Mucosa of descending colon (tissue), 3 donors: ENCODE measurements around the gene ANKMY1. TPM values are rescaled to one million over a fixed set of nuclear protein-coding genes. Genes with fewer than 3 reads are reported as not detected.

Source experiments
- ATAC-seq: fragments of 200-7000 bp; cut with Tn5 transposase; one replicate; pipeline ENCODE4 v1.9.1; 2020; ENCODE audit warnings: mild to moderate bottlenecking, moderate library complexity
- DNase-seq, 3 donors: peaks; one replicate each; pipeline ENCODE4 v3.0.0-alpha.2; 2020
- H3K36me3 ChIP-seq: fragments of 200-600 bp; one replicate; pipeline ENCODE4 v1.8.0; 2021; ENCODE audit warnings: low read depth, mild to moderate bottlenecking
- H3K4me1 ChIP-seq: fragments of 200-600 bp; one replicate; pipeline ENCODE4 v1.8.0; 2021; ENCODE audit warnings: low read depth, mild to moderate bottlenecking
- H3K4me3 ChIP-seq: fragments of 200-600 bp; one replicate; pipeline ENCODE4 v1.8.0; 2021; ENCODE audit warnings: mild to moderate bottlenecking
- H3K9me3 ChIP-seq: fragments of 200-600 bp; one replicate; pipeline ENCODE4 v1.8.0; 2021; ENCODE audit warnings: mild to moderate bottlenecking
- intact Hi-C, 2 donors: fragments of 100-400 bp; cut with DNase I in 1 of 2; cut with micrococcal nuclease in 1 of 2; formaldehyde crosslinking; loops; one replicate each; pipeline versions ENCODE4 v1.11.0 to v1.11.1; 2022; cut with DNase I, micrococcal nuclease
- total RNA-seq, 3 donors: library from RNA; stranded (reverse); fragmentation: NEBNext Ultra II Directional in 2 of 3; extraction: Animal tissue kit (Norgen Biotek cat#: 25700) in 2 of 3; gene quantifications; one replicate each; pipeline versions ENCODE4 v1.2.1 to v1.2.4, GENCODE V29; 2021 to 2023
- TF ChIP-seq, protein P1 (sequence below): fragments of 200-600 bp; IDR thresholded peaks from one replicate; pipeline ENCODE4 v1.8.0; 2022; ENCODE audit warnings: antibody characterized with exemption, mild to moderate bottlenecking
- donor health status: DM: no; HTN: no; CAD: no; lungs with moderate emphysema.
- donor health status: DM: no; HTN: no; CAD: no.
- donor health status: DM: no; HTN: yes; CAD: no.

The ANKMY1 gene
- total RNA-seq, 3 donors from 2014 or later: 23.0 to 32.7 (median 23.5) TPM

GRCh38 chr2:240508832-240509545 is 48.8 kb downstream of the ANKMY1 start:
- Histone ChIP-seq H3K4me1 (no peaks in the 10 kb centered on the region), H3K36me3 (no peaks in the 10 kb centered on the region), H3K9me3 (no peaks in the 10 kb centered on the region), H3K4me3 (no peak overlapping the region)
- intact Hi-C loops: no loop called here
- TF ChIP-seq, protein P1, sequence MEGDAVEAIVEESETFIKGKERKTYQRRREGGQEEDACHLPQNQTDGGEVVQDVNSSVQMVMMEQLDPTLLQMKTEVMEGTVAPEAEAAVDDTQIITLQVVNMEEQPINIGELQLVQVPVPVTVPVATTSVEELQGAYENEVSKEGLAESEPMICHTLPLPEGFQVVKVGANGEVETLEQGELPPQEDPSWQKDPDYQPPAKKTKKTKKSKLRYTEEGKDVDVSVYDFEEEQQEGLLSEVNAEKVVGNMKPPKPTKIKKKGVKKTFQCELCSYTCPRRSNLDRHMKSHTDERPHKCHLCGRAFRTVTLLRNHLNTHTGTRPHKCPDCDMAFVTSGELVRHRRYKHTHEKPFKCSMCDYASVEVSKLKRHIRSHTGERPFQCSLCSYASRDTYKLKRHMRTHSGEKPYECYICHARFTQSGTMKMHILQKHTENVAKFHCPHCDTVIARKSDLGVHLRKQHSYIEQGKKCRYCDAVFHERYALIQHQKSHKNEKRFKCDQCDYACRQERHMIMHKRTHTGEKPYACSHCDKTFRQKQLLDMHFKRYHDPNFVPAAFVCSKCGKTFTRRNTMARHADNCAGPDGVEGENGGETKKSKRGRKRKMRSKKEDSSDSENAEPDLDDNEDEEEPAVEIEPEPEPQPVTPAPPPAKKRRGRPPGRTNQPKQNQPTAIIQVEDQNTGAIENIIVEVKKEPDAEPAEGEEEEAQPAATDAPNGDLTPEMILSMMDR: no peak
- DNase-seq (no peak), ATAC-seq (no peak)

- ATAC-seq: no peak
Measured at GRCh38 chr2:240507778-240508251, 50.0 kb downstream of the ANKMY1 start.

GRCh38 chr2:240507060-240507777 is 50.6 kb downstream of the ANKMY1 start:
- ATAC-seq: no peak
- Histone ChIP-seq H3K9me3 (no peaks in the 10 kb centered on the region), H3K4me3 (no peak overlapping the region), H3K36me3 (no peaks in the 10 kb centered on the region), H3K4me1 (no peaks in the 10 kb centered on the region)
- TF ChIP-seq, protein P1: no peak
- intact Hi-C loops: no loop called here
- DNase-seq: no peak

More at GRCh38 chr2:240507778-240508251, 50.0 kb downstream of the ANKMY1 start:
- Histone ChIP-seq H3K4me1 (no peaks in the 10 kb centered on the region), H3K9me3 (no peaks in the 10 kb centered on the region), H3K36me3 (no peaks in the 10 kb centered on the region), H3K4me3 (no peak overlapping the region)
- intact Hi-C loops: no loop called here
- DNase-seq: no peak
- TF ChIP-seq, protein P1: no peak

DNA sequence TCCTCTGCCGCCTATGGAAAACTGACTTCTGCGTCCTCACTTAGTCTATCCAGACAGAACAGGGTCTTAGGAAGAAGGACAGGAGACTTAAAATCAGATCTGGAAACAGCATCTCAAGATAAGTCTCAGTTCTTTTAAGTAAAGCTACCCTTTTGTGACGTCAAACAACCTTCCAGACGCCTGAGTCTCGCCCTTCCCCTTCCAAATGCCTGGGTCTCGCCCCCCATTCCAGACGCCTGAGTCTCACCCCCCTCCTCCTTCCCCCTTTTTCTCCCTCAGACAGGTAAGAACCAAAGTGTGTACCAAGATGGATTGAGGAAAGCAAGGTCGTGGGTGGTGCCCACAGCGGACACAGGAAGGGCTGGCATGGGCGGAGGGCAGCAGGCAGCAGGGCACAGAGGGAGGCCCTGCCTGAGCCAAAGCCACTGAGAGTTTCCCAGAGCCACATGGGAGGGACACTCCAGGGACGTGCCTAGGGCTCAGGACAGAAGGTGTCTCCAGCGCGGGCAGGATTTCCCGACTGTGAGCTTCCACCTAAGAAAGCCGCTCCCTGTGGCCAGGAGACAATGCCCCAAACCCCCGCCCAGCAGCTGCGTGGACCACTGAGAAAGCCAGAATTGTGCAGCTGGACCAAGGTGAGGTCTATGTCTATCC is 51.3 kb downstream of the ANKMY1 start:
- no peaks in the 10 kb centered on the region for H3K9me3 ChIP-seq
- DNase-seq (no peak), ATAC-seq (no peak)
- no peak overlapping the region for H3K4me3 ChIP-seq
- intact Hi-C loops: no loop called here
- H3K36me3 ChIP-seq: no peaks in the 10 kb centered on the region
- TF ChIP-seq, protein P1: no peak
- H3K4me1 ChIP-seq: no peaks in the 10 kb centered on the region

DNA sequence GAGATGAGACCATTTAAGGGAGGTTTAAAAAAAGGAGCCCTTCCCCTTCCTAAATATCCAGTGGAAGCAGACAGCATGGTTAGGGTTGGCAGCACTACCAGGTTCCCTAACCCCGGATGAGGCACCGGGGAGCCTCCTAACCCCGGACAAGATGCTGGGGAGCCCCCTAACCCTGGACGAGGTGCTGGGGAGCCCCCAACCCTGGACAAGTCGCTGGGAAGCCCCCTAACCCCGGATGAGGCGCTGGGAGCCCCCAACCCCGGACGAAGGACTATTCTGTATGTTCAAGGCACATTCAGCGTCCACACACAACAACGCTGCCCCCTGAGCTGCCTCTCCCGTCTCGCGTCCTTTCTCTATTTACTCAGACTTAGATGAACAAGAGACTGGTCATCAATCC is 51.9 kb downstream of the ANKMY1 start:
- Histone ChIP-seq H3K9me3 (no peaks in the 10 kb centered on the region), H3K36me3 (no peaks in the 10 kb centered on the region), H3K4me3 (no peak overlapping the region), H3K4me1 (no peaks in the 10 kb centered on the region)
- DNase-seq (no peak), ATAC-seq (no peak)
- intact Hi-C loops: no loop called here
- TF ChIP-seq, protein P1: no peak
